NCI-H2196 treated with DMSO at 0.1 percent for 48 hours (cell line): ENCODE results near the gene CHIT1.

Source experiments
- DNase-seq: peaks from one replicate; lab custom pipeline; 2025; ENCODE audit not compliant: unreplicated experiment; lab: John Stamatoyannopoulos, UW

Gene CHIT1

DNA sequence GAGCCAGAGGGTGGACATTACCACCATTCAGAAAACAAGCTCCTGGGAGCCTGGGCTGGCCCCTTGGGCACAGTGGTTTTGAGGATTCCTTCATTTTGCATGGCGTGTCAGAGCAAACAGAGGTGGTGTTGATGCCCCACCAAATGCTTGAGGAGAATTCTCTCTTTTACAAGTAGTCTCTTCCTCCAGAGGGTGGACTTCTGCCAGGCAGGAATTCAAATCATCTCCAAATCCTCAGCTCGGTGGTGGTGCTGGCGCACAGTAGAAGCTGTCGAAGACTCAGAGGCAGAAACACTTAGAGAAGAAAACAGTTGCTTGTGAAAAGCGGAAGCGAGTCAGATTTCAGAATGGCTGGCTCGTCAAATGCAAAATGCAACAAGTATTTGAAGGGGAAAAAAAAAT, 39.5 kb downstream of the CHIT1 start:
- no peak for DNase-seq

DNA sequence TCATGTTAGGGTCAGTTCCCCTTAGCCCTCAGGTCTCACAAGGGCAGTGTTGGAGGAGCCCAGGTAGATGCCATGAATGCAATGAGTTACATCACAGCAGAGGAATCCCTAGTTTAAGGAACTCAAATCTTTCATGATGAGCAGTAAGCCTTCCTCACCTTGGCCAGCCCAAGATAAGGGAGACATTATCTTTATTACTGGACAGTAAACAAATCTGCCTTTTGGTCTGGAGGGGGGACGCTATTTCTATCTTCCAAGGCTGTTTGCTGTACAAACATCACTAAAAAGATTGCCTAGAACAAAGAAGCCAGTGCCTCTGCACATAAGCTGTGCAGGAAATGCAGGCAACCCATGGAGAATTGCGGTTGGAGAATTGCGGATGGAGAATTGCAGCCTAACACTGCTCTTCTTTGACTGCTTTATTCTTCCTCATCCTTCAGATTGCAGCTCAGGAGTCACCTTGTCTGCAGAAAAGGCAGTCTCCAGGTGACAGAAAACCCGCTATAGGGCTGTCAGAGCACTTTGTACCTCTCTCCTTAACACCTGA, 40.7 kb downstream of the CHIT1 start:
- DNase-seq: no peak

- no peak for DNase-seq
Measured at GRCh38 chr1:203187689-203188264, 41.7 kb downstream of the CHIT1 start.

DNA sequence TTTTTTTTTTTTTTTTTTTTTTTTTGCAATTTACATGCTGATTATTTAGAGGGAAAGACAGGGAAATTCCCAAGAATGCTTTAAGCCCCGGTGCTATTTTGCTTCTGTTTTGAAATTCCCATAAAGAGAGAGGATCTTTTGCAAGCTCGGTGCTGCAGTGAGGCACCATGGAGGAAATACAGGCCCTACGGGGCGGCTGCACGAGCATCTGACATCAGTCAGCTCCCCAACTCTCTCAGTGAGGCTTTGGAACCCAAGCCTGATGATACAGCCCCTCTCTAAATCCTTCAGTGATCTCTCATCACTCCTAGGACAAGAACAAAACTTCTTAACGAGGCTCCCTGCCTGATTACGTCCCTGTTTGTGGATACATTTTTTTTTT, 42.2 kb downstream of the CHIT1 start:
- DNase-seq: no peak

GRCh38 chr1:203186446-203187303, 42.8 kb downstream of the CHIT1 start, which contains the start of gene CHI3L1:
Gene CHI3L1, minus strand, starts transcription at chr1:203186704. Its CDS starts 81 bp downstream, at chr1:203186623.
- DNase-seq: no peak

GRCh38 chr1:203186091-203186445, 43.4 kb downstream of the CHIT1 start:
- DNase-seq: no peak

- no peak for DNase-seq
Measured at GRCh38 chr1:203185585-203185984, 43.9 kb downstream of the CHIT1 start.

DNA sequence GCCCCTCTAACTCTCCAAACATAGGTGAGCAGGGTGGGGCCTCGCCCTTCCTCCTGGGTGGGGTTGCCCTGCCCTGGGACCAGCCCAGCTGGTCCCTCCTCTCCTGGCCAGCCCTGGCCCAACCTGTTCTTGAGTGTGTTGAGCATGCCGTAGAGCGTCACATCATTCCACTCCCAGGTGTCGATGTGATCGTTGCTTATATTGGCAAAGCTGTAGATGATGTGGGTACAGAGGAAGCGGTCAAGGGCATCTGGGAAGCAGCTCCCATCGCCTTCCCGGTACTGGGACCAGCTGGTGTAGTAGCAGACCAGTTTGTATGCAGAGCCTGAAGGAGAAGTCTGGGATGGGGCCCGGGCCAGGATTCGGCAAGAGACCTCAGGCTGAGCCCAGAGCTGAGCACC, 44.4 kb downstream of the CHIT1 start:
- no peak for DNase-seq

GRCh38 chr1:203184467-203184866, 45.0 kb downstream of the CHIT1 start:
- no peak for DNase-seq

GRCh38 chr1:203183828-203184227, 45.6 kb downstream of the CHIT1 start:
- no peak for DNase-seq

GRCh38 chr1:203182387-203182953, 47.0 kb downstream of the CHIT1 start:
- DNase-seq: no peak

- no peak for DNase-seq
Measured at GRCh38 chr1:203181586-203182386, 47.7 kb downstream of the CHIT1 start.

GRCh38 chr1:203180611-203181330, 48.7 kb downstream of the CHIT1 start:
- no peak for DNase-seq

- no peak for DNase-seq
Measured at GRCh38 chr1:203179667-203180005, 49.8 kb downstream of the CHIT1 start.

GRCh38 chr1:203178821-203179666, 50.4 kb downstream of the CHIT1 start:
- no peak for DNase-seq

GRCh38 chr1:203178083-203178482, 51.4 kb downstream of the CHIT1 start:
- DNase-seq: no peak

GRCh38 chr1:203177470-203178039, 51.9 kb downstream of the CHIT1 start:
- DNase-seq: no peak

DNA sequence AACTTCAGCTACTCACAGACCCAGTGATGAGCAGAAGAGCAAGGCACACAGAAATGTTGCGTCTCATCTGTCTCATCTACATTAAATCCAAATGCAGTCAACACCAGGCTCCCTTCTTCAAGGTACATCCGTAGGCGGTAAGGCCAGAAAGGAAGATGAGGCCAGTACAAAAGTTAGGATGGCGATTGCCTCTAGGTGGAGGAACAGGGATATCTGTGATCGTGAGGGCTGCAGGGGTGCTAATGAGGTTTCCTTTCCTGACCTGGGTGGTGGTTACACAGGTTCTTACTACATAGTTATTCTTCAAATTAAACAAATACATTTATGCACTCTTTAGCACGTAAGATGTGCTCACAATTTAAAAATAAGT, 52.5 kb downstream of the CHIT1 start:
- DNase-seq: no peak

DNA sequence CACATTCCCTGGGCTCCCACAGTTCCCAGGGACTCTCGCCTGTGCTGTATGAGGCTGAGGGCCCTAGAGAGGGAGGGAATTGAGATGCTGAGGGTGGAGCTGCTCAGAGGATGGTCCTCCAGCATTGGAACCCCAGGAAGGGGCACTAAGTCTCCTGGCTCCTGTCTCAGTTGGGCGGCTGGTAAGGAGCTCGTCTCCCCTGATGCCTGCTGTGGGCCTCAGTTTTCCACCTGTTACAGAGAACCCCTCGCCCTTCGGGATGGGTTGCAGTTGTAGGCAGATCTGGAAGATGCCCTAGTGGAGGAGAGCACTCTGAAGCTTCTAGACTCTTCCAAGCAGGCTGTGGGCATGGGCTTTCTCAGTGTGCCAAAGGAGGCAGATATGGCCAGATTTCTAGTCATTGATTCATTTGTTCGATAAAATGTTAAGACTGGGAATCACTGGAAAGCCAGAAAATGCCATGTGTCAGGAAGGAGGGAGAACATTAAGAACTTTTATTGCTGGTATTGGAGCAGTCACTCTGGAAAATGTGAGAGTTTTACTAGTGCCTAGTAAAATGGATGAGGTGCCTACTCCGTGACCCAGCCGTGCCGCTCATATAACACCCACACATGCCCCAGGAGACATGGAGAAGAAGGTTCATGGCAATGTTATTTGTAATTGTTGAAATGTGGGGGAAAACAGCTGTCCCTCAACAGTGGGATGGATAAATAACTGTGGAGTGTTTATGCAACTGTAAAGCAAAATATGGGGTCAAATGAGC, 53.0 kb downstream of the CHIT1 start:
- DNase-seq: no peak
